ENCODE results near the gene ALPG. TPM values are rescaled to one million over a fixed set of nuclear protein-coding genes. Genes with fewer than 3 reads are reported as not detected.

The ALPG gene
- total and polyA plus RNA-seq, 2 of the 13 experiments (the other 11 are each of a cell fraction or from before 2014, with no cell fraction given): not detected

GRCh38 chr2:232444409-232445148, 37.9 kb downstream of the ALPG start (continued):
- TF ChIP-seq, protein P1, sequence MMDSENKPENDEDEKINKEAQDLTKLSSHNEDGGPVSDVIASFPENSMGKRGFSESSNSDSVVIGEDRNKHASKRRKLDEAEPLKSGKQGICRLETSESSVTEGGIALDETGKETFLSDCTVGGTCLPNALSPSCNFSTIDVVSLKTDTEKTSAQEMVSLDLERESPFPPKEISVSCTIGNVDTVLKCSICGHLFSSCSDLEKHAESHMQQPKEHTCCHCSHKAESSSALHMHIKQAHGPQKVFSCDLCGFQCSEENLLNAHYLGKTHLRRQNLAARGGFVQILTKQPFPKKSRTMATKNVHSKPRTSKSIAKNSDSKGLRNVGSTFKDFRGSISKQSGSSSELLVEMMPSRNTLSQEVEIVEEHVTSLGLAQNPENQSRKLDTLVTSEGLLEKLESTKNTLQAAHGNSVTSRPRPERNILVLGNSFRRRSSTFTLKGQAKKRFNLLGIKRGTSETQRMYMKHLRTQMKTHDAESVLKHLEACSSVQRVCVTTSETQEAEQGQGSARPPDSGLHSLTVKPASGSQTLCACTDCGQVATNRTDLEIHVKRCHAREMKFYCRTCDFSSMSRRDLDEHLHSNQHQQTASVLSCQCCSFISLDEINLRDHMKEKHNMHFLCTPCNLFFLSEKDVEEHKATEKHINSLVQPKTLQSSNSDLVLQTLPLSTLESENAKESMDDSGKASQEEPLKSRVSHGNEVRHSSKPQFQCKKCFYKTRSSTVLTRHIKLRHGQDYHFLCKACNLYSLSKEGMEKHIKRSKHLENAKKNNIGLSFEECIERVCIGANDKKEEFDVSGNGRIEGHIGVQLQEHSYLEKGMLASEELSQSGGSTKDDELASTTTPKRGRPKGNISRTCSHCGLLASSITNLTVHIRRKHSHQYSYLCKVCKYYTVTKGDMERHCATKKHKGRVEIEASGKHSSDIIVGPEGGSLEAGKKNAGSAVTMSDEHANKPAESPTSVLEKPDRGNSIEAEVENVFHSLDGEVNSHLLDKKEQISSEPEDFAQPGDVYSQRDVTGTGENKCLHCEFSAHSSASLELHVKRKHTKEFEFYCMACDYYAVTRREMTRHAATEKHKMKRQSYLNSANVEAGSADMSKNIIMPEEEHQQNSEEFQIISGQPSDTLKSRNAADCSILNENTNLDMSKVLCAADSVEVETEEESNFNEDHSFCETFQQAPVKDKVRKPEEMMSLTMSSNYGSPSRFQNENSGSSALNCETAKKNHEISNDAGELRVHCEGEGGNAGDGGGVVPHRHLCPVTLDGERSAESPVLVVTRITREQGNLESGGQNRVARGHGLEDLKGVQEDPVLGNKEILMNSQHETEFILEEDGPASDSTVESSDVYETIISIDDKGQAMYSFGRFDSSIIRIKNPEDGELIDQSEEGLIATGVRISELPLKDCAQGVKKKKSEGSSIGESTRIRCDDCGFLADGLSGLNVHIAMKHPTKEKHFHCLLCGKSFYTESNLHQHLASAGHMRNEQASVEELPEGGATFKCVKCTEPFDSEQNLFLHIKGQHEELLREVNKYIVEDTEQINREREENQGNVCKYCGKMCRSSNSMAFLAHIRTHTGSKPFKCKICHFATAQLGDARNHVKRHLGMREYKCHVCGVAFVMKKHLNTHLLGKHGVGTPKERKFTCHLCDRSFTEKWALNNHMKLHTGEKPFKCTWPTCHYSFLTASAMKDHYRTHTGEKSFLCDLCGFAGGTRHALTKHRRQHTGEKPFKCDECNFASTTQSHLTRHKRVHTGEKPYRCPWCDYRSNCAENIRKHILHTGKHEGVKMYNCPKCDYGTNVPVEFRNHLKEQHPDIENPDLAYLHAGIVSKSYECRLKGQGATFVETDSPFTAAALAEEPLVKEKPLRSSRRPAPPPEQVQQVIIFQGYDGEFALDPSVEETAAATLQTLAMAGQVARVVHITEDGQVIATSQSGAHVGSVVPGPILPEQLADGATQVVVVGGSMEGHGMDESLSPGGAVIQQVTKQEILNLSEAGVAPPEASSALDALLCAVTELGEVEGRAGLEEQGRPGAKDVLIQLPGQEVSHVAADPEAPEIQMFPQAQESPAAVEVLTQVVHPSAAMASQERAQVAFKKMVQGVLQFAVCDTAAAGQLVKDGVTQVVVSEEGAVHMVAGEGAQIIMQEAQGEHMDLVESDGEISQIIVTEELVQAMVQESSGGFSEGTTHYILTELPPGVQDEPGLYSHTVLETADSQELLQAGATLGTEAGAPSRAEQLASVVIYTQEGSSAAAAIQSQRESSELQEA (CRISPR knock-in tag; IDR thresholded peaks at IDR 0.05; ENCODE audit: not compliant biosample characterization): no peak
- TF ChIP-seq, protein P2, sequence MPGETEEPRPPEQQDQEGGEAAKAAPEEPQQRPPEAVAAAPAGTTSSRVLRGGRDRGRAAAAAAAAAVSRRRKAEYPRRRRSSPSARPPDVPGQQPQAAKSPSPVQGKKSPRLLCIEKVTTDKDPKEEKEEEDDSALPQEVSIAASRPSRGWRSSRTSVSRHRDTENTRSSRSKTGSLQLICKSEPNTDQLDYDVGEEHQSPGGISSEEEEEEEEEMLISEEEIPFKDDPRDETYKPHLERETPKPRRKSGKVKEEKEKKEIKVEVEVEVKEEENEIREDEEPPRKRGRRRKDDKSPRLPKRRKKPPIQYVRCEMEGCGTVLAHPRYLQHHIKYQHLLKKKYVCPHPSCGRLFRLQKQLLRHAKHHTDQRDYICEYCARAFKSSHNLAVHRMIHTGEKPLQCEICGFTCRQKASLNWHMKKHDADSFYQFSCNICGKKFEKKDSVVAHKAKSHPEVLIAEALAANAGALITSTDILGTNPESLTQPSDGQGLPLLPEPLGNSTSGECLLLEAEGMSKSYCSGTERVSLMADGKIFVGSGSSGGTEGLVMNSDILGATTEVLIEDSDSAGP (CRISPR knock-in tag; IDR thresholded peaks at IDR 0.05; ENCODE audit: borderline replicate concordance): peak; percentile 42; the same call in 1 of the 2 replicates
- TF ChIP-seq NR1H2 (CRISPR knock-in tag; IDR thresholded peaks at IDR 0.05; ENCODE audit: borderline replicate concordance, low read depth) (no peak), ZNF3 (CRISPR knock-in tag; IDR thresholded peaks at IDR 0.05) (no peak), HMGA1 (CRISPR knock-in tag; conservative IDR thresholded peaks at IDR 0.05) (no peak), ZNF572 (CRISPR knock-in tag; IDR thresholded peaks at IDR 0.05) (no peak), ZNF790 (CRISPR knock-in tag; IDR thresholded peaks at IDR 0.05; ENCODE audit: borderline replicate concordance) (no peak), ZMYM2 (CRISPR knock-in tag; IDR thresholded peaks at IDR 0.05) (no peak), FOXA1 (IDR thresholded peaks at IDR 0.05) (no peak), FOXA1 (CRISPR knock-in tag; IDR thresholded peaks at IDR 0.05) (no peak), ZNF607 (CRISPR knock-in tag; IDR thresholded peaks at IDR 0.05; ENCODE audit: borderline replicate concordance) (no peak), ZNF687 (CRISPR knock-in tag; IDR thresholded peaks at IDR 0.05) (peak; percentile 59), KDM6A (CRISPR knock-in tag; IDR thresholded peaks at IDR 0.05; ENCODE audit: low read depth) (no peak), PHB2 (IDR thresholded peaks at IDR 0.05; ENCODE audit: partially characterized antibody) (no peak), ARNT2 (CRISPR knock-in tag; IDR thresholded peaks at IDR 0.05; ENCODE audit: low read depth) (no peak), ZNF225 (CRISPR knock-in tag; IDR thresholded peaks at IDR 0.05) (peak; percentile 61; the same call in 1 of the 2 replicates)

All from HepG2 (cell line).